NOMO-1 treated with DMSO at 0.1 percent for 48 hours (cell line): Measurements from ENCODE around the gene CD276.
"Not testable (repeated sequence)": the region's sequence is repeated elsewhere in the genome, so short reads cannot be mapped to it uniquely, and the experiment has no call there.

Source experiments
- DNase-seq: peaks from one replicate; lab custom pipeline; 2025; ENCODE audit not compliant: unreplicated experiment; lab: John Stamatoyannopoulos, UW

The CD276 gene

DNA sequence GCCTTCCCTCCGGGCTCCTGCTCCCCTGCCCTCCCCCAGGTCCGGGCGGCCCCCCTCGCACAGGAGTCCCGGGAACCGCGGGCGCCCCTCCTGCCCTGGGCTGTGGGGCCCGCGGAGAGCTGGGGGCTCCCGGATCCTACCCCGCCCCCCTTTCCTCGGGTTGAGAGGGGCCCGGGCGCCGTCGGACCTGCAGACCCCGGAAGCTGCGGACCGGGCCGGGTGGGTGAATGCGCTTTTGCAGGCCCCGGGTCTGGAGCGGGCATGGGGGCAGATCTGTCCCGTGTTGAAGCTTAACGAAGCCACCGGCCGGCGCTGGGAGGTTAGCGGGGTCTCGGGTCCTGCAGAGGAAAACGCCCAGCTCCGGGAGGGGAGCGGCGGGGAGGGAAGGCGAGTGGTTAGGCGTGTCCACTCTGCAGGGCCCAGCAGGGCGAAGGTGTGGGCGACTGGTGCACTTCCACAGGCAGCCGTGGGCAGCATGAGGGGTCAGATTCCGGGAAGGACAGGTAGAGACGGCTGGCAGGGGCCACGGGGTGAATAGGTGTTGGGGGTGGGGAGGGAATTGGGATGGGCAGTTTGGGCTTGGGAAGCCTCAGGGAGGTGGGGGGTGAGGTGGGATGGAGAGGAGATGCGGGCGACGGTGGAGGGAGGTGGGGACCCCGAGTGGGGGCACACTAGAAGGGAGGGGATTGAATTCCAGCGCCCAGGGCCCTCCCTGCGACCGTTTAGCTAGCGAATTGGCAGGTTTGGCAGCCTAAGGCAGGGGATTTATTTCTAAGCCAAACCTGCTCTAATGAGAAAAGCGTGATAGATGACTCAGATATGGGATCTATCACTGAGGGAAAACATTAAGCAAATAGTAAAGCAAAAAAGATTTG lies 635 bp downstream of the CD276 start:
- DNase-seq = no peak

DNA sequence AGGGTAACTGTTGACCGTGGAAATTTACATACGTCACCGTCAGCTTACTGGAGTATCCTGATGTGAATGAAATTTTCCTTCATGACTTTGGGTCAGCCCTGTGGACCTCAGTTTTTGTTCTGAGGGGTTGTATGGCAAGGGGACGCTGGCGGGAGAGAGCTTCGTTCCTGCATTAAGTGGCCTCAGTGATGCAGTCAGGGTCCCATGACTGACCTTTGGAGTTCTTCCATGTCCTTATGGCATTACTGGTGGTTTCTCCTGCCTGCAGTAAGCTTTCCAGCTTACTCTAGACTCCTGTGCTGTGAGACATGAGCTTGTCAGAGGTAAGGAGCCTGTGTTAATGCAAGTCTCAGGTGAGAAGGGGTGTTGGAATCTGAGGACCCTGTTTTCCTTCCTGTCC lies 1.8 kb downstream of the CD276 start:
- no peak for DNase-seq

GRCh38 chr15:73686781-73687256 lies 2.6 kb downstream of the CD276 start:
- no peak for DNase-seq

- no peak for DNase-seq
These were observed 3.2 kb downstream of the CD276 start for GRCh38 chr15:73687351-73687750.

DNA sequence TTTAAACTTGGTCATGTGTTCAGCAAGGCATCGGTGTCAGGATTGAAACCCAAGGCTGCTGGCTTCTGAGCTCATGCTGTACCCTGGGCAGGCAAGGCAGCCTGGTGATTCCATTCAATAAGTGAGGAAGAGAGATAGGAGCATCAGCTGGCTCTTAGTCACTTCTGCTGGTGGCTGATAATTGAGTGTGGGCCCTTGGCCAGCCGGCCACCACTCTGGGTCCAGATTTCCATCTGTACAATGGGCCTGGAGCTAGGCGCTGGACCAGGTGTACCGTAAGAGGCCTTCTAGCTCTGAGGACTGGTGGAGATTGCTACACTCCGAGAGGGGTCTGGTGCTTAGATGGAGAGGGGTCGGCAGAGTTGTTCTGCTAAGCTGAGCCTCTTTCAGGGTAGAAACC lies 4.3 kb downstream of the CD276 start:
- DNase-seq = no peak

- DNase-seq = peak; percentile 28
These were observed 7.2 kb downstream of the CD276 start for GRCh38 chr15:73691396-73691795.

DNA sequence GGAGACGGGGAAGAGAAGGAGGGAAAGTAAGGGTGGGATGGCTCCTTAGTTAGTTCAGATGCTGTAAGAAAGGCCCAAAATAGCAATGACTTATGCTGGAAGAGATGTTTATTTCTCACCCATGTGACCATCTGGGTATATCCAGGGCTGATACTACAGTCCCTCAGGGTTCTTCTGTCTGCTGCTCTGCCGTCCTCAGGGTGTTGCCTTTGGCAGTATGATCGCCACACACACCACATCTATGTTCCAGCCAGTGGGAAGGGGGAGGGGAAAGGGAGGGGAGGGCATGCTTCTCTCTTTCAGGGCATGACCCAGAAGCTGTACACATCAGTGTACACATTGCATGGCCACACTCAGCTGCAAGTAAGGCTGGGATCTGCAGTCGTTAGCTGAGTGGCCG lies 10.2 kb downstream of the CD276 start:
- no peak for DNase-seq

- no peak for DNase-seq
These were observed 11.8 kb downstream of the CD276 start for GRCh38 chr15:73695773-73696640.

- DNase-seq = no peak
These were observed 12.4 kb downstream of the CD276 start for GRCh38 chr15:73696641-73697001.

DNA sequence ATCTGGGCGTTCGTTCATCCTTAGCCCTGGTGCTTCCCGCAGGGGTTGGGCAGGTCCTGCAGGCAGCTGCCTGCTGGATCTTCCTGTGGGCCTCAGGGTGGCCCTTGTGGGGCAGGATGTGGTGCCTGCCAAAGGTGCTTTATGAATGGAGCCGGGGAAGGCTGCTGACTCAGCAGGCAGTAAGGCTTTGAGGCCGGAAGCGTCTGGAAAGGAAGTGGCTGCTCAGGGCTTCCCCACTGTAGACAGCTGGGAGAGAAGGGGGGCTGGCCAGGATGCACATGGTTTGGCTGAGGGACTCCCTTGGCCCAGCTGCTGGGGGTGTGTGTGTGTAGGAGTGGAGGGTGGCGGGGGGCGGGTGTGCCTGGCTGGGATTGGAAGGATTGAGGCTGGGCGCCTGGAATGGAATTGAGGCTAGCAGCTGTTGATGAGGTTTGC lies 12.9 kb downstream of the CD276 start:
- DNase-seq = peak; percentile 77

GRCh38 chr15:73699249-73700040 lies 15.3 kb downstream of the CD276 start:
- DNase-seq = no peak

DNA sequence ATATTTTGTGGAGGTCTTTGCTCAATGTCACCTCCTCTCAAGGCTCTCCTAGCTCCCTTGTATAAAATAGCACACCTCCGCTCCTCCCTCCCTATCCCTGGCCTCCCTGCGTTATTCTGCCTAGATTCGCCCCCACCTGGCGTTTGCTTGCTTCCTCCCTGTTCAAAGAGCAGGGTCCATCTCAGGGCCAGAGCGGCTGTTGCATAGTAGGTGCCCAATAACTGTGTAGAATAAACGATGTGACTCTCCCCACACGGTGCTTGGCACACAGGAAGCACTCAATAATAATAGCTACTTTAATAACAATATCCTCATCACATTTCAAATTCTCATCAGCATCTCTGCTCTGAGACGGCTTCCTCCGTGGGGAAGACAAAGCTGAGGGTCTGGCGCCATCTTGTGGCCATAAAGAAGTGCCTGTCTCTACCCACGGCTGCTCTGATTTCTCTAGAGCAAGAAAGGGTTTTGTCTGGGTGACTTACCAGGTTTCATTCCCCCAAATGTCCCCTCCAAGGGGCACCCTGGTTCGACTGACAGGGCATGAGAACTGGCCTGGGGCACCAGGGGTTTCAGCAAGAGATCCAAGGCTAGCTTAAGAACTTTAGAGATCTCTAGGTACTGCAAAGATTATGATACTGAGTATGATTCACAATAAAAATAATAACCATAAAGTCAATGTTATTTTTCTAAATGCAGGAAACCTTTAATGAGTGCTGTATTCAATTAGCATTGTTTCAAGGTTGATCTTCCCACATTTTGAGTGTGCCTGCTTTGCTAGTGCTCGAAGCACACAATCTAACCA lies 16.1 kb downstream of the CD276 start:
- DNase-seq = peak; percentile 71

DNA sequence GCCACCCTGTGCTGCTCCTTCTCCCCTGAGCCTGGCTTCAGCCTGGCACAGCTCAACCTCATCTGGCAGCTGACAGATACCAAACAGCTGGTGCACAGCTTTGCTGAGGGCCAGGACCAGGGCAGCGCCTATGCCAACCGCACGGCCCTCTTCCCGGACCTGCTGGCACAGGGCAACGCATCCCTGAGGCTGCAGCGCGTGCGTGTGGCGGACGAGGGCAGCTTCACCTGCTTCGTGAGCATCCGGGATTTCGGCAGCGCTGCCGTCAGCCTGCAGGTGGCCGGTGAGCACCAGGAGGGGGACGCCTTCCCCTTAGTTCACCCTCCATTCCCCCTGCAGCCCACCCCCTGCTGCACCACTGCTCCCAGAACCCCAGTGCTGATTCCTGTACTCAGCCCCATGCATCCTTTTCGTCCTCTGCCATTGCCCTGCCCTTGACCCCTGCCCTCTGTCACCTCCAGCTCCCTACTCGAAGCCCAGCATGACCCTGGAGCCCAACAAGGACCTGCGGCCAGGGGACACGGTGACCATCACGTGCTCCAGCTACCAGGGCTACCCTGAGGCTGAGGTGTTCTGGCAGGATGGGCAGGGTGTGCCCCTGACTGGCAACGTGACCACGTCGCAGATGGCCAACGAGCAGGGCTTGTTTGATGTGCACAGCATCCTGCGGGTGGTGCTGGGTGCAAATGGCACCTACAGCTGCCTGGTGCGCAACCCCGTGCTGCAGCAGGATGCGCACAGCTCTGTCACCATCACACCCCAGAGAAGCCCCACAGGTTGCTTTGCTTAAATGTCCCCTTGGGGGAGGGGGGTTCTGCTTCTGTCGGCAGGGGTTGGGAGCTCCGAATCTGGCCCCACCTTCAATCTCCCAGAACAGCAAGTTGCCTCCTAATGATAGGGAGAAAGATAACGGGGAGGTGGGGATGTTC lies 18.4 kb downstream of the CD276 start:
- not testable (repeated sequence) for DNase-seq

DNA sequence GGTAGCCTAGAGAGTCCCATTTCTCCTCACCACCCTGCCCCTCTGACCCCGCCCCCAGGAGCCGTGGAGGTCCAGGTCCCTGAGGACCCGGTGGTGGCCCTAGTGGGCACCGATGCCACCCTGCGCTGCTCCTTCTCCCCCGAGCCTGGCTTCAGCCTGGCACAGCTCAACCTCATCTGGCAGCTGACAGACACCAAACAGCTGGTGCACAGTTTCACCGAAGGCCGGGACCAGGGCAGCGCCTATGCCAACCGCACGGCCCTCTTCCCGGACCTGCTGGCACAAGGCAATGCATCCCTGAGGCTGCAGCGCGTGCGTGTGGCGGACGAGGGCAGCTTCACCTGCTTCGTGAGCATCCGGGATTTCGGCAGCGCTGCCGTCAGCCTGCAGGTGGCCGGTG lies 19.4 kb downstream of the CD276 start:
- not testable (repeated sequence) for DNase-seq

GRCh38 chr15:73704142-73704868 lies 20.1 kb downstream of the CD276 start:
- DNase-seq = not testable (repeated sequence)

- DNase-seq = peak; percentile 30
These were observed 20.9 kb downstream of the CD276 start for GRCh38 chr15:73704869-73705645.

GRCh38 chr15:73708691-73709090 lies 24.5 kb downstream of the CD276 start:
- DNase-seq = no peak

DNA sequence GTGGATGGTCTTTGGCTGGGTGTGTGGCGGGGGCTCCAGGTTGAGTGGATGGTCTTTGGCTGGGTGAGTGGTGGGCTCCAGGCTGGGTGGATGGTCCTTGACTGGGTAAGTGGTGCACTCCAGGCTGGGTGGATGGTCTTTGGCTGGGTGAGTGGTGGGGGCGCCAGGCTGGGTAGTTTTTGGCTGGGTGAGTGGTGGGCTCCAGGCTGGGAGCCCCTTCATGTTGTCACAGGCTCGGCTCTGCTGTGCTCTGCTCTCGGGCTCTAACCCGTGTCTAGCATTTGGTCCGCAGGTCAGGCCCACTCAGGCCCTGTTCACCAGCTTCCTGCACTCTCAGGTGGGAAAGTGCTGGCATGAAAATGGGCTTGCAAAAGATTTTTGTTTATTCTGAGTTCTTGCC lies 25.1 kb downstream of the CD276 start:
- DNase-seq = no peak
